GM23338 (cell line): ENCODE results near the gene PPP2R1B. TPM values are rescaled to one million over a fixed set of nuclear protein-coding genes. Genes with fewer than 3 reads are reported as not detected.

Experiments used
- ATAC-seq: fragments of 200-7000 bp; cut with Tn5 transposase; 3 replicates; pipeline ENCODE4 v1.9.1; 2020
- DNase-seq: peaks from one replicate; pipeline ENCODE4 v3.0.0-alpha.2; 2015; ENCODE audit warnings: low spot score
- H2AFZ ChIP-seq: fragments of 200-600 bp; sonication (generic); 2 replicates; pipeline ENCODE4 v1.8.0; 2016; ENCODE audit warnings: antibody characterized with exemption, mild to moderate bottlenecking, moderate library complexity
- H3F3A ChIP-seq: fragments of 200-600 bp; sonication (generic); replicated peaks from 2 replicates; pipeline ENCODE4 v1.8.0; 2017; ENCODE audit warnings: antibody characterized with exemption, mixed run types, low read depth
- H3K27ac ChIP-seq: fragments of 200-600 bp; sonication (generic); 2 replicates; pipeline ENCODE4 v1.6.1; 2016; ENCODE audit warnings: low read depth
- H3K27me3 ChIP-seq: fragments of 200-600 bp; sonication (generic); 2 replicates; pipeline ENCODE4 v1.8.0; 2016; ENCODE audit warnings: mild to moderate bottlenecking, mixed run types, moderate library complexity; ENCODE audit not compliant: insufficient read depth
- H3K36me3 ChIP-seq: fragments of 200-600 bp; sonication (generic); 2 replicates; pipeline ENCODE4 v1.8.0; 2016; ENCODE audit warnings: mild to moderate bottlenecking; ENCODE audit not compliant: insufficient read depth
- H3K4me1 ChIP-seq: fragments of 200-600 bp; sonication (generic); 2 replicates; pipeline ENCODE4 v1.8.0; 2016; ENCODE audit warnings: mild to moderate bottlenecking, moderate library complexity; ENCODE audit not compliant: insufficient read depth
- H3K4me2 ChIP-seq: fragments of 200-600 bp; sonication (generic); 2 replicates; pipeline ENCODE4 v1.7.1; 2017; ENCODE audit warnings: mixed run types
- H3K4me3 ChIP-seq: fragments of 200-600 bp; sonication (generic); 2 replicates; pipeline ENCODE4 v1.6.1; 2016; ENCODE audit warnings: mixed run types
- H3K79me2 ChIP-seq: fragments of 200-600 bp; sonication (generic); replicated peaks from 2 replicates; pipeline ENCODE4 v1.8.0; 2017; ENCODE audit warnings: mild to moderate bottlenecking; ENCODE audit not compliant: insufficient read depth
- H3K9me2 ChIP-seq: fragments of 200-600 bp; sonication (generic); 2 replicates; pipeline ENCODE4 v1.8.0; 2017; ENCODE audit not compliant: insufficient read depth
- H4K20me1 ChIP-seq: fragments of 200-600 bp; sonication (generic); replicated peaks from 2 replicates; pipeline ENCODE4 v1.8.0; 2017; ENCODE audit warnings: mild to moderate bottlenecking; ENCODE audit not compliant: insufficient read depth
- H3K27ac Mint-ChIP-seq: 2 replicates; pipeline ENCODE4 v1.8.0; 2020; ENCODE audit warnings: inconsistent platforms, mild to moderate bottlenecking, moderate library complexity, mixed read lengths
- H3K27me3 Mint-ChIP-seq: 3 replicates; pipeline ENCODE4 v1.8.0; 2022; ENCODE audit warnings: low read depth, mild to moderate bottlenecking, moderate library complexity, mixed read lengths, inconsistent platforms; ENCODE audit not compliant: insufficient read depth, poor library complexity
- H3K36me3 Mint-ChIP-seq: 3 replicates; pipeline ENCODE4 v1.8.0; 2021; ENCODE audit warnings: low read depth, mild to moderate bottlenecking, inconsistent platforms, moderate library complexity, mixed read lengths
- H3K4me1 Mint-ChIP-seq: 3 replicates; pipeline ENCODE4 v1.8.0; 2020; ENCODE audit warnings: mild to moderate bottlenecking, inconsistent platforms, mixed read lengths
- H3K4me3 Mint-ChIP-seq: 3 replicates; pipeline ENCODE4 v1.8.0; 2021; ENCODE audit warnings: moderate library complexity, mild to moderate bottlenecking, inconsistent platforms, mixed read lengths
- H3K9me3 Mint-ChIP-seq: 3 replicates; pipeline ENCODE4 v1.8.0; 2020; ENCODE audit warnings: moderate library complexity, mild to moderate bottlenecking, inconsistent platforms, mixed read lengths
- CTCF ChIP-seq, 2 experiments: fragments of 200-600 bp in 1 of 2; sonication (generic) in 1 of 2; conservative IDR thresholded peaks; 2 replicates each; pipeline versions ENCODE4 v1.5.1 to v1.6.1; 2016 to 2017; ENCODE audit warnings: antibody characterized with exemption in 2 of 2, low read depth in 2 of 2, mild to moderate bottlenecking in 2 of 2, moderate library complexity in 1 of 2
- ETS1 ChIP-seq: IDR thresholded peaks from 2 replicates; pipeline ENCODE4 v1.6.1; 2016; ENCODE audit warnings: antibody characterized with exemption
- EZH2phosphoT487 ChIP-seq: fragments of 200-600 bp; sonication (generic); IDR thresholded peaks from one replicate; pipeline ENCODE4 v1.8.1; 2018; ENCODE audit warnings: antibody characterized with exemption; ENCODE audit not compliant: unreplicated experiment
- JUNB ChIP-seq: IDR thresholded peaks from one replicate; pipeline ENCODE4 v1.6.1; 2016; ENCODE audit warnings: antibody characterized with exemption; ENCODE audit not compliant: unreplicated experiment
- POLR2AphosphoS5 ChIP-seq: IDR thresholded peaks from 2 replicates; pipeline ENCODE4 v1.6.1; 2016; ENCODE audit warnings: antibody characterized with exemption, low read depth
- REST ChIP-seq: IDR thresholded peaks from one replicate; pipeline ENCODE4 v1.6.1; 2018; ENCODE audit warnings: antibody characterized with exemption; ENCODE audit not compliant: unreplicated experiment
- STAT1 ChIP-seq: IDR thresholded peaks from one replicate; pipeline ENCODE4 v1.6.1; 2016; ENCODE audit warnings: antibody characterized with exemption; ENCODE audit not compliant: unreplicated experiment
- ZNF114 ChIP-seq: fragments of 250-450 bp; sonication (Bioruptor Pico); IDR thresholded peaks from 2 replicates; pipeline ENCODE4 v1.5.0; 2020; ENCODE audit warnings: mild to moderate bottlenecking, moderate library complexity
- ZNF462 ChIP-seq: fragments of 250-450 bp; sonication (Bioruptor Pico); IDR thresholded peaks from 2 replicates; pipeline ENCODE4 v1.5.0; 2020; ENCODE audit warnings: mild to moderate bottlenecking, moderate library complexity
- polyA plus RNA-seq: library from polyadenylated mRNA; unstranded; fragments of >200 nt; fragmentation: Nextera tagmentation; extraction: Ambion mirVana; gene quantifications from 2 replicates; pipeline ENCODE4 v1.2.1, GENCODE V29; 2016
- total RNA-seq: library from RNA; depleted of rRNA; stranded (reverse); fragments of >200 nt; shearing (Covaris generic); gene quantifications from 2 replicates; pipeline ENCODE4 v1.2.3, GENCODE V29; 2014

The PPP2R1B gene
- total and polyA plus RNA-seq, 2 experiments from 2014 or later, result 18.5 to 82.0 TPM

- Histone ChIP-seq H3K36me3 (no peaks in the 10 kb centered on the region; the same call in 1 of the 2 replicates), H3K9me2 (no peaks in the 10 kb centered on the region), H2AFZ (no peak overlapping the region), H3K27me3 (no peaks in the 10 kb centered on the region), H3K4me1 (no peaks in the 10 kb centered on the region), H3K4me3 (no peak overlapping the region), H3K4me2 (no peak overlapping the region), H3K79me2 (no peaks in the 10 kb centered on the region), H3K27ac (no peak overlapping the region), H4K20me1 (no peaks in the 10 kb centered on the region), H3F3A (no peaks in the 10 kb centered on the region)
- Mint-ChIP-seq H3K9me3 (no peaks in the 10 kb centered on the region), H3K4me3 (no peak overlapping the region), H3K4me1 (no peaks in the 10 kb centered on the region), H3K27me3 (no peaks in the 10 kb centered on the region), H3K27ac (no peak overlapping the region), H3K36me3 (no peaks in the 10 kb centered on the region)
- TF ChIP-seq REST, result no peak
- TF ChIP-seq CTCF (conservative IDR thresholded peaks at IDR 0.05; ENCODE audit: low read depth in 2 of 2), result no peak
- TF ChIP-seq ETS1, result no peak
- no peak for TF ChIP-seq EZH2phosphoT487
- TF ChIP-seq JUNB, result no peak
- TF ChIP-seq ZNF114 (CRISPR knock-in tag), result no peak
- no peak for TF ChIP-seq STAT1
- no peak for TF ChIP-seq POLR2AphosphoS5
- TF ChIP-seq ZNF462, result no peak
- DNase-seq (no peak), ATAC-seq (no peak)
Measured at GRCh38 chr11:111788464-111788863, 22.3 kb upstream of the PPP2R1B start.
